KMS-11 (cell line): ENCODE measurements around the gene EPHB2.

ENCODE experiments used
- H2AFZ ChIP-seq: fragments of 200-600 bp; sonication (generic); 2 replicates; pipeline ENCODE4 v1.6.1; 2016; ENCODE audit warnings: antibody characterized with exemption, mixed run types, low read depth
- H3K27ac ChIP-seq: fragments of 200-600 bp; sonication (generic); 2 replicates; pipeline ENCODE4 v1.6.1; 2016; ENCODE audit warnings: mild to moderate bottlenecking, mixed run types
- H3K27me3 ChIP-seq: fragments of 200-600 bp; sonication (generic); 2 replicates; pipeline ENCODE4 v1.6.1; 2017; ENCODE audit warnings: mild to moderate bottlenecking, low read depth, mixed run types, moderate library complexity; ENCODE audit not compliant: insufficient read depth
- H3K36me3 ChIP-seq: fragments of 200-600 bp; sonication (generic); 2 replicates; pipeline ENCODE4 v1.6.1; 2017; ENCODE audit warnings: mild to moderate bottlenecking, mixed run types; ENCODE audit not compliant: insufficient read depth
- H3K4me1 ChIP-seq: fragments of 200-600 bp; sonication (generic); 2 replicates; pipeline ENCODE4 v1.6.1; 2016; ENCODE audit warnings: mild to moderate bottlenecking, low read depth, mixed run types; ENCODE audit not compliant: poor library complexity, severe bottlenecking
- H3K4me2 ChIP-seq: fragments of 200-600 bp; sonication (generic); 2 replicates; pipeline ENCODE4 v1.7.0; 2016; ENCODE audit warnings: mild to moderate bottlenecking, mixed run types
- H3K4me3 ChIP-seq: fragments of 200-600 bp; sonication (generic); IDR thresholded peaks from 2 replicates; pipeline ENCODE4 v1.6.1; 2017; ENCODE audit warnings: low read depth, low read length, mixed read lengths; ENCODE audit not compliant: insufficient read depth
- H3K79me2 ChIP-seq: fragments of 200-600 bp; sonication (generic); 2 replicates; pipeline ENCODE4 v1.6.1; 2016; ENCODE audit warnings: low read depth, mixed run types; ENCODE audit not compliant: insufficient read depth
- H3K9ac ChIP-seq: fragments of 200-600 bp; sonication (generic); 2 replicates; pipeline ENCODE4 v1.6.1; 2016; ENCODE audit warnings: mild to moderate bottlenecking, mixed run types
- H4K20me1 ChIP-seq: fragments of 200-600 bp; sonication (generic); 2 replicates; pipeline ENCODE4 v1.6.1; 2016; ENCODE audit warnings: mild to moderate bottlenecking, mixed run types; ENCODE audit not compliant: insufficient read depth
- TF ChIP-seq, protein P1 (sequence below): fragments of 200-600 bp; sonication (generic); conservative IDR thresholded peaks from 2 replicates; pipeline ENCODE4 v1.6.1; 2017; ENCODE audit warnings: low read depth, mild to moderate bottlenecking, antibody characterized with exemption, low read length, moderate library complexity, mixed read lengths

The EPHB2 gene

DNA sequence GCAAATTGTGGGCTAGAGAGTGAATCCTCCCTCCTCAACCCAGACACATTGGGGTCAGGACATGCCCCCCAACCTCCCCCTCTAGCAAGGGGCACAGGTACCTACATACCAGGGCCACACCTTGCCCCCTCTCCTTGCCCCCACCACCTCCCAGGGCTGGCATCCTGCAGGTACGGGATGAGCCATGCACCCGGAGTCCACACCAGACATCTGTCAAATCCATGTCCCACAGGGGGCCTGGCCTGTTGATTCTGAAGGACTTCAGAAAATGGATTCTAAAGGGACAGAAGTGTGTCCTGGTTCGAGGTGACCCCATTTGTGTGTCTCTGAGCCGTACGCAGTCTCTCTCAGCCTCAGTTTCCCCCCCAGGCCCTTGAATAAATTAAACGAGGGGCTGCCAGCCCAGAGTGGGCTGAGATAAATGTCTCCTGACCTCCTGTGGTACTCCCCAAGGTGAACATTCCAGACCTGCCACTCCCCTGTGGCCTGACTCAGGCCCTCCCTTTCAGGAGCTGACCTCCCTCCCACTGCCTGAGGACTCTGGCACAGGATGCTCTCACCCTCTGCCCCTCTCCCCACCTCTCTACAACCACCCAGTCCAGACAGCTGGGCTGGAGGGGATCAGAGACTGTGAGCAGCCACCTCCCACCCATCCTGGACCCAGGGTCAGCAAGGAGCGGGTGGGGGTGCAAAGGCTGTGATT, 94.5 kb downstream of the EPHB2 start:
- no peak overlapping the region for H2AFZ ChIP-seq
- H3K4me2 ChIP-seq: no peak overlapping the region
- no peak overlapping the region for H3K4me3 ChIP-seq
- peaks cover 78% of the 10 kb centered on the region for H3K27me3 ChIP-seq
- no peaks in the 10 kb centered on the region for H3K79me2 ChIP-seq
- no peaks in the 10 kb centered on the region for H4K20me1 ChIP-seq
- H3K9ac ChIP-seq: no peak overlapping the region
- TF ChIP-seq, protein P1, sequence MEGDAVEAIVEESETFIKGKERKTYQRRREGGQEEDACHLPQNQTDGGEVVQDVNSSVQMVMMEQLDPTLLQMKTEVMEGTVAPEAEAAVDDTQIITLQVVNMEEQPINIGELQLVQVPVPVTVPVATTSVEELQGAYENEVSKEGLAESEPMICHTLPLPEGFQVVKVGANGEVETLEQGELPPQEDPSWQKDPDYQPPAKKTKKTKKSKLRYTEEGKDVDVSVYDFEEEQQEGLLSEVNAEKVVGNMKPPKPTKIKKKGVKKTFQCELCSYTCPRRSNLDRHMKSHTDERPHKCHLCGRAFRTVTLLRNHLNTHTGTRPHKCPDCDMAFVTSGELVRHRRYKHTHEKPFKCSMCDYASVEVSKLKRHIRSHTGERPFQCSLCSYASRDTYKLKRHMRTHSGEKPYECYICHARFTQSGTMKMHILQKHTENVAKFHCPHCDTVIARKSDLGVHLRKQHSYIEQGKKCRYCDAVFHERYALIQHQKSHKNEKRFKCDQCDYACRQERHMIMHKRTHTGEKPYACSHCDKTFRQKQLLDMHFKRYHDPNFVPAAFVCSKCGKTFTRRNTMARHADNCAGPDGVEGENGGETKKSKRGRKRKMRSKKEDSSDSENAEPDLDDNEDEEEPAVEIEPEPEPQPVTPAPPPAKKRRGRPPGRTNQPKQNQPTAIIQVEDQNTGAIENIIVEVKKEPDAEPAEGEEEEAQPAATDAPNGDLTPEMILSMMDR: no peak
- no peak overlapping the region for H3K27ac ChIP-seq
- H3K4me1 ChIP-seq: no peaks in the 10 kb centered on the region
- no peaks in the 10 kb centered on the region for H3K36me3 ChIP-seq

DNA sequence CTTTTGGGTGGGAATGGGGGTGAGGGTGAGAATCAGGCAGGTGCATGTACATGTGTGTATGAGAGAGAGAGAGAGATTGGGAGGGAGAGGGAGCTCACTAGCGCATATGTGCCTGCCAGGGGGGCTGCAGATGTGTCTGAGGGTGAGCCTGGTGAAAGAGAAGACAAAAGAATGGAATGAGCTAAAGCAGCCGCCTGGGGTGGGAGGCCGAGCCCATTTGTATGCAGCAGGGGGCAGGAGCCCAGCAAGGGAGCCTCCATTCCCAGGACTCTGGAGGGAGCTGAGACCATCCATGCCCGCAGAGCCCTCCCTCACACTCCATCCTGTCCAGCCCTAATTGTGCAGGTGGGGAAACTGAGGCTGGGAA, 95.0 kb downstream of the EPHB2 start:
- Histone ChIP-seq H3K4me1 (no peaks in the 10 kb centered on the region), H3K4me2 (no peak overlapping the region), H2AFZ (no peak overlapping the region), H3K79me2 (no peaks in the 10 kb centered on the region), H4K20me1 (no peaks in the 10 kb centered on the region), H3K36me3 (no peaks in the 10 kb centered on the region), H3K27me3 (peaks cover 81% of the 10 kb centered on the region), H3K4me3 (no peak overlapping the region), H3K27ac (no peak overlapping the region), H3K9ac (no peak overlapping the region)
- TF ChIP-seq, protein P1: no peak

DNA sequence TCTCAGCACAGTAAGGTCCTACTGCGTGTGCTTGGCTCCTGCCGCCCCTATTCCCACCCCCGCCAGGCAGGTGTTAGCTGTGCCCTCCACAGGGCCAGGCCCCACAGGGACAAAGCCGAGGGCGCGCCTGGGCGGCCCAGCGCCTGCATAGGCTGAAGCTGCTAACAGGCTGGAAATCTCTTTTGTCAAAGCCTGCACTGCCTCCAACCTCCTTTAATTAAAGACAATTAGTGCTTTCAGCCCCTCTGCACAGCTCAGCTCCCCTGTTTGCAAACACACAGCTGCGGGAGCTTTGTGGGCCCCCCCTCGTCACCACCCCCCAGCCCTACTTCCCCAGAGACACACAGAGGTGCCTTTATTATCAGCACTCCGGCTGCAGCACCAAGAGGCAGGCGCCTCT, 95.9 kb downstream of the EPHB2 start:
- Histone ChIP-seq H3K36me3 (no peaks in the 10 kb centered on the region), H3K27me3 (peaks cover 83% of the 10 kb centered on the region), H3K4me1 (no peaks in the 10 kb centered on the region), H3K9ac (no peak overlapping the region), H3K79me2 (no peaks in the 10 kb centered on the region), H3K4me3 (no peak overlapping the region), H3K27ac (no peak overlapping the region), H2AFZ (no peak overlapping the region), H4K20me1 (no peaks in the 10 kb centered on the region), H3K4me2 (no peak overlapping the region)
- TF ChIP-seq, protein P1: no peak

DNA sequence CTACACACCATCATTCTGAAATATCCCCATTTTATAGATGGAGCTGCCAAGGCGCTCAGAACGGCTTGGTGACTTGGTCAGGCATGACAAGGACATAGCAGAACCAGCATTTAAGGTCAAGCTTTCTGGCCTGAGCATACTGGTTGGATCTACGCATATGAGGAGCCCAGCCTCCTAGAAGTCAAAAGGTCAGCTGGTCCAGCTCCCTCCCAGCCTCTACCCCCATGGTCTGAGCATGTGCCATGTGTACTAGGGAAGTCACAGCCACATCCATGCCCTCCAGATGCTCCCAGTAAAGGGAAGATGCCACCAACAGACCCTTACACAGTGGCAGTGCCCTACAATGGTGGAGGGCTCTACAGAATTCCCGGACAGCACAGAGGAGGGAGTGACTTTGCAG, 96.7 kb downstream of the EPHB2 start:
- Histone ChIP-seq H3K27ac (no peak overlapping the region), H2AFZ (no peak overlapping the region)

More for the DNA sequence above, 96.7 kb downstream of the EPHB2 start:
- Histone ChIP-seq H3K4me3 (no peak overlapping the region), H4K20me1 (no peaks in the 10 kb centered on the region), H3K27me3 (peaks cover 83% of the 10 kb centered on the region), H3K36me3 (no peaks in the 10 kb centered on the region), H3K4me1 (no peaks in the 10 kb centered on the region), H3K9ac (no peak overlapping the region), H3K79me2 (no peaks in the 10 kb centered on the region), H3K4me2 (no peak overlapping the region)
- TF ChIP-seq, protein P1: no peak
